Measurements from ENCODE around the gene TECR. TPM values are rescaled to one million over a fixed set of nuclear protein-coding genes. Genes with fewer than 3 reads are reported as not detected.

TECR gene
- total RNA-seq, 1 experiment from 2014 or later, result 164 TPM

DNA sequence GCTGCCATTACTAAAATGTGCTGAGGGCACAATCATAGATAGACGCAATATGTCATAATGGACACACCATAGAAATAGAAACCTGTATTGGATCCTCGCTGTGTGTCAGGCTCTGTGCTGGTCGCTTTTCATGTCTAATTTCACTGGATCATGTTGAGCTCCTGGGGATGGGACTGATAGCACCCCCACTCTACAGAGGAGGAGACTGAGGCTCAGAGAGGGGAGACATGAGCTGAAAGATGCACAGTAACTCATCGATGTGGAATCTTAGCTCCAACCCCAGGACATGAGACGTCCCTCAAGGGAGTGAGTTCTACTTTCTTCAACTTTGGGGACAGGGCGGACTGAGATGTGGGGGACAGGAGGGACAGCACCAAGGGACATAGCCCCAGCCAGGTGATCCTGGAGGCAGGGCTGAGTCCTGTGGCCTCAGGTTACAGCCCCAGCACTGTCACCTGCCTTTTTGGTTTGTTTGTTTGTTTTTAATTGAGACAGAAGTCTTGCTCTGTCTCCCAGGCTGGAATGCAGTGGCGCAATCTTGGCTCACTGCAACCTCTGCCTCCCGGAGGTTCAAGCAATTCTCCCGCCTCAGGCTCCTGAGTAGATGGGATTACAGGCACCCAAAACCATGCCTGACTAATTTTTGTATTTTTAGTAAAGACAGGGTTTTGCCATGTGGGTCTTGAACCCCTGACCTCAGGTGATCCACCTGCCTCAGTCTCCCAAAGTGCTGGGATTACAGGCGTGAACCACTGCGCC, 26.9 kb upstream of the TECR start:
- H3K4me2 ChIP-seq (ENCODE audit: insufficient read depth, insufficient read length, low read length), result no peak overlapping the region
- no CpG with 5 or more reads among the region's 11 CpGs for WGBS (ENCODE audit: extremely low coverage, insufficient read length, low lambda C conversion rate)
- H3K27ac ChIP-seq (ENCODE audit: insufficient read length, low read depth, low read length), result no peak overlapping the region
- no peak for TF ChIP-seq CTCF (conservative IDR thresholded peaks at IDR 0.05)
- no peak overlapping the region for H2BK15ac ChIP-seq (ENCODE audit: low read depth, low read length)
- H3K14ac ChIP-seq (ENCODE audit: insufficient read depth, low read length), result no peak overlapping the region
- H4K5ac ChIP-seq (ENCODE audit: insufficient read length, low read depth, low read length), result no peak overlapping the region
- H2BK20ac ChIP-seq (ENCODE audit: low read depth, low read length, poor library complexity, severe bottlenecking), result no peak overlapping the region
- H4K20me1 ChIP-seq (ENCODE audit: control insufficient read depth, insufficient read depth, insufficient read length), result no peaks in the 10 kb centered on the region
- H3K79me2 ChIP-seq (ENCODE audit: insufficient read depth, low read length), result no peaks in the 10 kb centered on the region
- no peak overlapping the region for H2AK5ac ChIP-seq (ENCODE audit: insufficient read length, low read length)
- no peak overlapping the region for H3K56ac ChIP-seq (ENCODE audit: insufficient read length, low read depth, low read length)
- no peak for DNase-seq
- no peak overlapping the region for H4K91ac ChIP-seq (ENCODE audit: insufficient read length, low read depth, low read length)
- no peak overlapping the region for H4K8ac ChIP-seq (replicated peaks; ENCODE audit: insufficient read length, low read depth, low read length)
- no peak overlapping the region for H2AFZ ChIP-seq (ENCODE audit: low read length)
- no peaks in the 10 kb centered on the region for H3K4me1 ChIP-seq (ENCODE audit: insufficient read depth, low read length)
- no peaks in the 10 kb centered on the region for H3K27me3 ChIP-seq (ENCODE audit: insufficient read depth, low read length)
- H3K9me3 Mint-ChIP-seq, result no peaks in the 10 kb centered on the region
- H3K27ac Mint-ChIP-seq, result no peak overlapping the region
- no peak overlapping the region for H2BK120ac ChIP-seq (ENCODE audit: low read depth, low read length, poor library complexity, severe bottlenecking)
- H3K9me3 ChIP-seq (ENCODE audit: control insufficient read depth, low read depth, low read length), result no peaks in the 10 kb centered on the region
- H3K4me1 Mint-ChIP-seq, result peaks cover 7 to 13% of the 10 kb centered on the region in 2 experiments
- H3K23me2 ChIP-seq (ENCODE audit: insufficient read length, low read depth, low read length, poor library complexity, severe bottlenecking), result no peaks in the 10 kb centered on the region
- no peaks in the 10 kb centered on the region for H3K79me1 ChIP-seq (ENCODE audit: insufficient read depth, low read depth, low read length, poor library complexity, severe bottlenecking)
- no peak overlapping the region for H2BK5ac ChIP-seq (ENCODE audit: insufficient read length, low read length)
- no peak overlapping the region for H3T11ph ChIP-seq (ENCODE audit: low read length)
- no peaks in the 10 kb centered on the region for H3K36me3 Mint-ChIP-seq (ENCODE audit: insufficient read depth in 1 of 3, low read depth in 3 of 3)
- peaks cover 8% of the 10 kb centered on the region for H3K27me3 Mint-ChIP-seq (ENCODE audit: low read depth)
- no peak overlapping the region for H2BK12ac ChIP-seq (ENCODE audit: insufficient read length, low read depth, low read length)
- no peak overlapping the region for H3K4ac ChIP-seq (ENCODE audit: low read depth, low read length)
- no peak overlapping the region for H3K18ac ChIP-seq (ENCODE audit: insufficient read length, low read depth, low read length)
- no peak overlapping the region for H3K9ac ChIP-seq (ENCODE audit: extremely low read depth, insufficient read length, low read length)
- no peak overlapping the region for H3K23ac ChIP-seq (ENCODE audit: insufficient read length, low read depth, low read length)
- H3K4me3 Mint-ChIP-seq, result no peak overlapping the region

All from H9 (cell line).